HG03457 (cell line): ENCODE measurements around the gene RAB33A.

Source experiments
- ATAC-seq: cut with Tn5 transposase; IDR thresholded peaks from one replicate; pipeline ENCODE4 v1.9.1; 2021; ENCODE audit warnings: moderate number of reproducible peaks; ENCODE audit not compliant: unreplicated experiment

RAB33A gene

DNA sequence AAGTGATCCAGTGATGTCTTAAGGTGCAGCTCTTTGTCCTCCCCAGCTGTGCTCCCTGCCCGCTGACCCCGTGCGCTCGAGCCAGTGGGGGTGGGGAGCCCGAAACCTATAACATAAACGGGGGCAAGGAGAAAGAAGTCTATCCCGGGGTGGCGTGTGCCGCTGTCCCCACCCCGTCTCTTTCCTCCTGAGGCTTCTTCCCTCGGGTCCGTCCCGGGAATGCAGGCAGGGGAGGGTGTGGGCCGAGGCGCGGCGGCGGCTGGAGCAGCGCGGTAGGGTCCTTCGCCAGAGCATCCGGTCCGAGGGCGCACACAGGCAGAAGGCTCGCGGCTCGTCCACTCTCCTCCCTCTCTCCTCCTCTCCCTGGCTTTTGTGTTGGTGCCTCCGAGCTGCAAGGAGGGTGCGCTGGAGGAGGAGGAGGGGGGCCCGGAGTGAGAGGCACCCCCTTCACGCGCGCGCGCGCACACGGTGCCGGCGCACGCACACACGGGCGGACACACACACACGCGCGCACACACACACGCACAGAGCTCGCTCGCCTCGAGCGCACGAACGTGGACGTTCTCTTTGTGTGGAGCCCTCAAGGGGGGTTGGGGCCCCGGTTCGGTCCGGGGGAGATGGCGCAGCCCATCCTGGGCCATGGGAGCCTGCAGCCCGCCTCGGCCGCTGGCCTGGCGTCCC, at the start of gene RAB33A:
Gene RAB33A, plus strand, starts transcription at position 517 of the 681 bp plus-strand sequence. Its CDS starts 101 bp downstream, at position 618.
- no peak for ATAC-seq

GRCh38 chrX:130124577-130124976, 47.2 kb upstream of the RAB33A start:
- no peak for ATAC-seq

DNA sequence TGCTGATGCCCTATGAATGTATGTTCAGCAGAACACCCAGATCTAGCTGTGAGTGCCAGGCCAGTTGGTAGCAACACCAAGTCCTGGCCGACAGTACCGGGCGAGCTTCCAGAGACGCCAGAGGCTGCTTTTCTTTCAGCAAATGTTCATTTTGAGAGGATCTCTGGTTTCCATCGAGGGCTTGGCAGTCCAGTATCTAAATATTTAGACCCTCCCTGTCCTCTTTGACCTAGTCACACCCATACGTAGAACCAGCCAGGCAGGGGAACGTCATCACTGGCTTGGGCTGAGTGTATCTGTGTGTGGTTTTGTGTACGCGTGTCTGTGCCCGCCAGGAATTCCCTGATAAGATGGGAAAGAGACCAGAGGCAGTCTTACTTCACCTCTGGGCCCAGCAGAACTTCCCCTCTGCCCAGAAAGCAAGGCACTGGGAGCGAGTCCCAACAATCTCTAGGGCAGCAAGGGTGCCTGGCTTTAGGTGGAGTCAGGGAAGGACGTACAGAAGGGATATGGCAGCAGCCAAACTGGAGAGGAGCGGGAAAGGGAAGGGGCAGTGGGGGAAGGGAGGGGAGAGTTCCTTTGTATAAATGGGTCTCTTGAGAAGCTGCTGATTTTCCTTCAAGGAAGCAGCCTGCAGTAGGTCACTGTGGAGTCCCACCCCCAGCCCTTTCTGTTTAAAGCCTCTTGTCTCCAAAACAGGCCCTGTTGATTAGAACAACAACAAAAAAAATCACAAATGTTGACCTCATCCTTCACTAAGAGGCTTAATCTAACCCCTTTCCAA, 46.5 kb upstream of the RAB33A start:
- no peak for ATAC-seq

DNA sequence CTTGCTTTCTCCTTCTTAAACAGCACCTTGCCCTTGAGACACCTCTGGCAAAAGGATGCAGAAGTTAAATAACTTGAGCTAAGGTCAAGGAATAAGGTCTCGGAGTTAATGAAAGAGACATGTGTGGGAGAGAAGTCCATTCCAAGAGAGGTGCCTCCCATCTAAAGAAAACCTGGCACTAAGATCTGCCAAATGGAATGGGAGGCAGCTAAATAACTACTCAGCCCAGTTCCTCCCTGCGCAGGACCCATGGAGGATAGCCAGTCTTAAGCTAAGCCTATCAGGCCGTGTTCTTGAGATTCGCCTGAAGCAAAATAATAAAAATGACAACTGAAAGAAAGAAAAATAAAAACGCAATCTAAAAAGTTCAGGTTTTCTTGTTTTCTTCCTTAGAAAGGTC, 40.8 kb upstream of the RAB33A start:
- no peak for ATAC-seq

DNA sequence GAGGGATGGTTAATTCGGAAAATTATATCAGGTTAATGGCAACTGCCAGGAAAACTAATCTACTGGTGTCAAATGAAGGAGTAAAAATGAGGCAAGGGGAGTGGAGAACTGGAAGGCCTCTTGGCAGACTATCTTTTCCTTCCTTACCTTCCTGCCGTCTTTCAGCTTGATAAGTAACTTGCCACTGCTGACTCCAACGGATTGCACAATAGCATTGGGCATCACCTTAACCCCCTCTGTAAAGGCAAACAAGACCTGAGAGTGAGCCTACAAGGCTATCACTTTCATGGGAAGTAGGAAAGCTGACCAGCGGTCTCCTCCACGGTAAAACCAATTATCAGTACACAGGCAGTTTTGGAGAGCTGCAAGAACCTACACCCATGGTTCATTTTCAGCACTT, 35.3 kb upstream of the RAB33A start:
- ATAC-seq = no peak

DNA sequence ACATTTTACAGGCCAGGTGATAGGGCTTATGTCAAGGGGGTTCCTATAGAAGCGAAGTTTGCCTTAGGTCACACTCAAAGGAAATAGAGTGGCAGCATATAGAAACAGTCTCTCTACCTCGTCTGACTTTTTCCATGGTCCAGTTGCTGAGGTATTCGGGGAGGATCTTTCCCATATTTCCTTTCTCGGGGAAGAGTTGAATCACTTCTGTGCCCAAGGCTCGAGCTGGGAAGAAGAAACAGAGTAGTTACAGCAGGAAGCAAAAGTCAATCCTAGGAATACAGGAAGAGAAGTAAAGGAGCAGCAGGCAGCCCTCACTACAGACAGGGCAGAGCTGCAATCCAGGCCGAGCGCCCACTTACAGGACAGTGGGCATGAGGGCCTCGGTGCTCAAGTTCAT, 34.8 kb upstream of the RAB33A start:
- no peak for ATAC-seq

- ATAC-seq = no peak
Measured at GRCh38 chrX:130139474-130140201, 32.1 kb upstream of the RAB33A start.

DNA sequence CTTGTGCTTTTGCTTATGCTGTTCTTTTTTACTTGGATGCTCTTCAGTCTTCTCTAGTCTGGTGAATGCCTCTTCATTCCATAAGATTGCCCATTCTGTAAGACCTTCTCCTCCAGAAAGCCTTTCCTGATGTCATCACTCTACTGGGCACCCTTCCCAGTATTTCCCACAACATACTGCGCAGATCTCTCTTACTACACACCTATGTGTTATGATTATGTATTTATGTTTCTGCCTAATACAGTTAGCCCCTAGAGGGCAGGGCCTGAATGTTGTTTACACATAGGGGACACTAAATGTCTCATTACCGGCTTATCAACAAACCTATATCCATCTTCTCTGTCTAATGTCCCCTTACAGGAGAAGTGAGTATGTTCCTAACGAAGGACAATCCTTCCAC, 27.3 kb upstream of the RAB33A start:
- no peak for ATAC-seq

DNA sequence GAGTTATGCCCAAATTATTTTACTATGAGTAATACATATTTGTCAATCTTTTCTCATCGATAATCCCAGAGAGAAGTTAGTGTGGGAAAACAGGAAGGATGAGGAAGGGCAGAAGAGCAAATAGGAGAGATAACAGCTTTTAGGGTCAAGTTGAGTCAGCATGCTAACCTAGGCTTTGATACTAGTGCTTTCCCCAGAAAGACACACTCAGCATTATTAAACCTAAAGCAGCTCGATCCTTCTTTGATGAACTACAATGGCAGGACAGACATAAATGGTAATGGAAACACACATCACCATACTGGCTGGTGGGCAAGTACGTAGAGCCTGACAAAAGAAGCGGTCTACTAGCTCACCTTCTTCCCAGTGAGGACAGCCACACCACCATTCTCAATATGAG, 26.6 kb upstream of the RAB33A start:
- no peak for ATAC-seq

DNA sequence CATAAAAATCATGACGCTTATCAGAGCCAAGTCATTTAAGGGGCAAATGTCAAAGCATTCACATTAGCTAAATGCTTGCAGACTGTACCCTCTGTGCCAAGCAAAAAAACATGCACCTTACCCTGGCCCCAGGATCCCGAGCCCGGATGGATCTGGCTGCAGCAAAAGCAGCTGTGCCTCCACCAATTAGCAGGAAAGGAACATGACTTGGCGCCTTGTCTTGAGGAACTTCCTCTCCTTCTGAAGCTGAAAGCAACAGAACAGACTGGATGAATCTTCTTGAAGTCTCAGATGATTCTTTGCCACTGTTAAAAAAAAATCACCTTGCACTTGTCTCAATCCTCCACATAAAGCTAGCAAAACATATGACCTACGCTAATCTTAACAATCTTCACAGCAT, 24.1 kb upstream of the RAB33A start:
- no peak for ATAC-seq

DNA sequence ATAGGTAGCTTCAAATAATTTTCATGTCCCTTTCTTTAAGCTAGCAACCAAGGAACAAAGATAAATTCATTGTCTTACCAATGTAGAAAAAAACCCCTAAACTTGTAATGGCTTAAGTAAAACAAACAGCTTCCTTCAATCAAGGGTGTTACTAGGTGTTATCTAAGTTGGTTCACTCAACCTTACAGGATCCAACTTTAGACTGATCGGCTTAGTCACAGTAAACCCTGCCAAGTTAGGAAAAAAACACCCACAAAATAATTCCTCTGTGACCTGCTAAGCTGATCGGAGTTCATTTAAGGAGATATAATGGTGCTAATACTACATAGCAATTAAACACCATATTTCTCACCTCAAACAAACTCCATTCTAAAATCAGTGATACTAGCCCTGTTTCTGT, 16.2 kb upstream of the RAB33A start:
- no peak for ATAC-seq

- ATAC-seq = no peak
Measured at GRCh38 chrX:130158311-130158710, 13.5 kb upstream of the RAB33A start.

GRCh38 chrX:130159776-130160175, 12.0 kb upstream of the RAB33A start:
- no peak for ATAC-seq

GRCh38 chrX:130162094-130162735, 9.5 kb upstream of the RAB33A start:
- no peak for ATAC-seq

DNA sequence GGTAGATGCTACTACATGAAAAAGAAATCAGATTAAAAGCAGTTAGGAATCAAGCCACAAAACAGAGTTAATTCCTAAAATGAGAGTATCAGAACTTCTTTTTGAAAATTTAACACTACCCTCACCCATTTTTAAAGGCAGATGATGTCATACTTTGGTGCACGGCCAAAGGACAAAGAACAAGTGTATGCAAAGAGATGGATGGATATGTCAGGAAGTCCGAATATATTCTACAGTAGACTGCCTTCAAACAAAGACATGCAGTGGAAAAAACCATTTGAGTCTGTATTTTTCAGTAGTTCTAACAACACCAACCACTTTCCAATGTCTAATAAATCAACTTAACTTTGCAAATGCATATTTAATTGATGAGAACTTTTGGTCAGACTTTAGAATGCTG, 8.4 kb upstream of the RAB33A start:
- no peak for ATAC-seq

DNA sequence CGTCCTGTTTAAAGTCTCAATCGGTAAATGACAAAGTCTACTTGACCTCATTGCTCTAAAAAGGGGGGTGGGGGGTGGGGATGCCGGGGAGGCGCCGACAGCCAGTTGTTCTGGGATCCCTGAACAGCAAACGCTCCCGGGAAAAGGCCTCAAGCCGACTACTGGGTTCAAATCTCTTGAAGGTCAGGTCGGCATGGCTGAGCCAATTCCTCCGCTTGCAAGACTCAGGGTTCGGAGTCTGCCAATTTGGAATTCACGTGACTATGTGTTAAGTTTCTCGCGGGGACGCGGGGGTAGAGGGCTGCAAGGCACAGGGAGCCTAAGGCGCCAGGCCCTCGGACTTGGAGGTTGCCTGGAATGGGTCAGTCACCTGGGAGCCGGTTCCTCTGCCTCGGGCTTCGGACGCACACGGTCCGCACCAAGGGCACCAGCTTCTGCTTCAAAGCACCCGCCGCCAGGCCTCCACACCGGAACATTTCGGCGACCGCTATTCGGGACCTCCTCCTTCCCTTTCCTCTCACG, 6.5 kb upstream of the RAB33A start:
- ATAC-seq = peak; percentile 20

GRCh38 chrX:130165703-130166502, 5.9 kb upstream of the RAB33A start, which contains the start of gene AIFM1:
TSS of gene AIFM1 (minus strand) at chrX:130165841. CDS start at chrX:130165656, 185 bp downstream.
- ATAC-seq = peak; percentile 81

DNA sequence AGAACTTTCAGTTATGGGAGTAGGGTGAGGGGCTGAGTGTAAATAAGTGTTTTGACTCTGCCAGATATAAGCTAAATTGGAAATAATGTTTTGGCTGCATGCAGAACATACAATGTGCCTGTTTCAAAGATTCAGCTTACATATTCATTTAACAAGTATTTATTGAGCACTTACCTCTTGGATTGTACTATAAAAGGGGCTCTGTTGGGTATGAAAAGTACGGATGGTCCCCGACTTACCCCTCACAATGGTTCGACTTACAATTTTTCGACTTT, 5.3 kb upstream of the RAB33A start:
- no peak for ATAC-seq

GRCh38 chrX:130167040-130167439, 4.7 kb upstream of the RAB33A start:
- ATAC-seq = no peak

- ATAC-seq = peak; percentile 64
Measured at GRCh38 chrX:130170752-130171445, 863 bp upstream of the RAB33A start.
